ENCODE measurements around the gene OR13C4.

DNA sequence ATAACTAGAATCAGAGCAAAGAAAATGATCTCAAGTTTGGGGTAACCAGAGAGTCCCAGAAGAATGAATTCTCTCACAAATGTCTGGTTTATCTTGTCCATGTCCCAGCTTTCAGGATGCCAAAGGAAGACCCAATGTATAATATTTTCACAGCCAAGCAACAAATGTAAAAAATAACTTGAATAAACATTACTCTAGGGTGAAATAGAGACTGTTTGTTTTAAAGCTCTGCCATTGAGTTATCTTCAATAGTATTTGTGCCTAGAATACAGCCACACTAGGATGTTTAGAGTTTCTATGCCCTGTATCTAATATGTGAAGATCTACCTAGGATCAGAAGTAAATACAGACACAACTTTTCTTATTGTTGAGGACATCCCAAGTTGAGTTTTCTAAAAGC lies at the start of gene OR13C4:
- TF ChIP-seq, protein P1, sequence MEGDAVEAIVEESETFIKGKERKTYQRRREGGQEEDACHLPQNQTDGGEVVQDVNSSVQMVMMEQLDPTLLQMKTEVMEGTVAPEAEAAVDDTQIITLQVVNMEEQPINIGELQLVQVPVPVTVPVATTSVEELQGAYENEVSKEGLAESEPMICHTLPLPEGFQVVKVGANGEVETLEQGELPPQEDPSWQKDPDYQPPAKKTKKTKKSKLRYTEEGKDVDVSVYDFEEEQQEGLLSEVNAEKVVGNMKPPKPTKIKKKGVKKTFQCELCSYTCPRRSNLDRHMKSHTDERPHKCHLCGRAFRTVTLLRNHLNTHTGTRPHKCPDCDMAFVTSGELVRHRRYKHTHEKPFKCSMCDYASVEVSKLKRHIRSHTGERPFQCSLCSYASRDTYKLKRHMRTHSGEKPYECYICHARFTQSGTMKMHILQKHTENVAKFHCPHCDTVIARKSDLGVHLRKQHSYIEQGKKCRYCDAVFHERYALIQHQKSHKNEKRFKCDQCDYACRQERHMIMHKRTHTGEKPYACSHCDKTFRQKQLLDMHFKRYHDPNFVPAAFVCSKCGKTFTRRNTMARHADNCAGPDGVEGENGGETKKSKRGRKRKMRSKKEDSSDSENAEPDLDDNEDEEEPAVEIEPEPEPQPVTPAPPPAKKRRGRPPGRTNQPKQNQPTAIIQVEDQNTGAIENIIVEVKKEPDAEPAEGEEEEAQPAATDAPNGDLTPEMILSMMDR (IDR thresholded peaks at IDR 0.05; ENCODE audit: borderline replicate concordance, extremely low read depth, low read length, poor library complexity, severe bottlenecking) = no peak
- TF ChIP-seq EZH2 (IDR thresholded peaks at IDR 0.05; ENCODE audit: borderline replicate concordance, low read depth, low read length, severe bottlenecking) = no peak

Data from DND-41 (cell line).